NT2/D1 (cell line): ENCODE data around the gene MYBPH.

Source experiments
- DNase-seq: peaks from one replicate; pipeline ENCODE4 v3.0.0-alpha.2; 2011; ENCODE audit warnings: low read depth, low spot score
- H3K27me3 ChIP-seq: 2 replicates; pipeline ENCODE4 v1.6.0; 2011; ENCODE audit warnings: mild to moderate bottlenecking; ENCODE audit not compliant: insufficient read length, insufficient read depth
- H3K36me3 ChIP-seq: 2 replicates; pipeline ENCODE4 v1.6.1; 2011; ENCODE audit warnings: mild to moderate bottlenecking, low read length, mixed read lengths; ENCODE audit not compliant: insufficient read depth, insufficient read length
- H3K4me1 ChIP-seq: 2 replicates; pipeline ENCODE4 v1.5.1; 2011; ENCODE audit not compliant: insufficient read depth, insufficient read length
- H3K4me3 ChIP-seq: 2 replicates; pipeline ENCODE4 v1.5.1; 2011; ENCODE audit warnings: low read depth; ENCODE audit not compliant: insufficient read length
- H3K9ac ChIP-seq: 2 replicates; pipeline ENCODE4 v1.6.0; 2011; ENCODE audit warnings: low read depth; ENCODE audit not compliant: insufficient read length
- H3K9me3 ChIP-seq: 2 replicates; pipeline ENCODE4 v1.5.1; 2011; ENCODE audit warnings: mild to moderate bottlenecking, low read length; ENCODE audit not compliant: insufficient read depth
- SUZ12 ChIP-seq: IDR thresholded peaks from 2 replicates; pipeline ENCODE4 v1.6.1; 2011; ENCODE audit not compliant: insufficient read length, insufficient read depth; ENCODE audit errors: extremely low read depth
- YY1 ChIP-seq: IDR thresholded peaks from 2 replicates; pipeline ENCODE4 v1.6.1; 2011; ENCODE audit not compliant: insufficient read length, insufficient read depth
- ZNF274 ChIP-seq: IDR thresholded peaks from 2 replicates; pipeline ENCODE4 v1.6.1; 2011; ENCODE audit warnings: mild to moderate bottlenecking, low read depth, low read length

Gene MYBPH

DNA sequence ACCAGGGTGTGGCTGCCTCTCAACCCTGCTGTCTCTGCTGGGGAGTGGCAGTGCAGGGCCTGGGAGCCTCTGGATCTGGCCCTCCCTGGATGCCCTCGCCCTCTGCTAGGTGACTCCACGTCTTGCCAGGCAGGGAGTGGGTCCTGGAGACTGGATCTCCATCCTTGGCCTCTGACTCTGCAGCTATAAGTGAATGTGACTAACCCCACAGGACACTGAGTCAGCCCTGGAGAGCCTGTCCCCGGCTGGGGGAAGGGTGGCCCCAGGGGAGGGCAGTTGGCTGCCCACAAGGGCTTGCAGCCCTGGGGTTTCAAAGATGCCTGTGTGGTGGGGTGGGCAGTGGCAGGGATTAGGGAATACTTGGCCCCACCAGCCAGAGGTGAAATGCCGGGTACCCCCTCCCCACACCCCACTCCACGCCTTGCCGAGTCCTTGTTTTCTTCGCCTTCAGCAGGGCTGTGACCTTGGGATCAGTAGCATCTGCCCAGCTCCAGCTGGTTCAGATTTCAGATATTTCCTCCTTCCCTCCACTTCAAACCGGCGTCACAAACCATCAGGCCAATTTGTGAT lies 1.9 kb upstream of the MYBPH start:
- no peak for TF ChIP-seq YY1
- no peak for TF ChIP-seq SUZ12
- no peak for TF ChIP-seq ZNF274
- Histone ChIP-seq H3K4me3 (no peak overlapping the region), H3K9me3 (no peaks in the 10 kb centered on the region), H3K27me3 (no peaks in the 10 kb centered on the region), H3K9ac (peak overlapping the region; percentile 57), H3K36me3 (no peaks in the 10 kb centered on the region), H3K4me1 (peaks cover 42% of the 10 kb centered on the region)
- DNase-seq, result no peak

DNA sequence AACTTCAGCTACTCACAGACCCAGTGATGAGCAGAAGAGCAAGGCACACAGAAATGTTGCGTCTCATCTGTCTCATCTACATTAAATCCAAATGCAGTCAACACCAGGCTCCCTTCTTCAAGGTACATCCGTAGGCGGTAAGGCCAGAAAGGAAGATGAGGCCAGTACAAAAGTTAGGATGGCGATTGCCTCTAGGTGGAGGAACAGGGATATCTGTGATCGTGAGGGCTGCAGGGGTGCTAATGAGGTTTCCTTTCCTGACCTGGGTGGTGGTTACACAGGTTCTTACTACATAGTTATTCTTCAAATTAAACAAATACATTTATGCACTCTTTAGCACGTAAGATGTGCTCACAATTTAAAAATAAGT lies 1.4 kb upstream of the MYBPH start:
- DNase-seq, result no peak
- peaks cover 42% of the 10 kb centered on the region for H3K4me1 ChIP-seq
- no peaks in the 10 kb centered on the region for H3K36me3 ChIP-seq
- peak overlapping the region; percentile 57 for H3K9ac ChIP-seq
- no peaks in the 10 kb centered on the region for H3K27me3 ChIP-seq
- TF ChIP-seq ZNF274, result no peak
- TF ChIP-seq SUZ12, result no peak
- TF ChIP-seq YY1, result no peak
- no peaks in the 10 kb centered on the region for H3K9me3 ChIP-seq
- H3K4me3 ChIP-seq, result no peak overlapping the region

DNA sequence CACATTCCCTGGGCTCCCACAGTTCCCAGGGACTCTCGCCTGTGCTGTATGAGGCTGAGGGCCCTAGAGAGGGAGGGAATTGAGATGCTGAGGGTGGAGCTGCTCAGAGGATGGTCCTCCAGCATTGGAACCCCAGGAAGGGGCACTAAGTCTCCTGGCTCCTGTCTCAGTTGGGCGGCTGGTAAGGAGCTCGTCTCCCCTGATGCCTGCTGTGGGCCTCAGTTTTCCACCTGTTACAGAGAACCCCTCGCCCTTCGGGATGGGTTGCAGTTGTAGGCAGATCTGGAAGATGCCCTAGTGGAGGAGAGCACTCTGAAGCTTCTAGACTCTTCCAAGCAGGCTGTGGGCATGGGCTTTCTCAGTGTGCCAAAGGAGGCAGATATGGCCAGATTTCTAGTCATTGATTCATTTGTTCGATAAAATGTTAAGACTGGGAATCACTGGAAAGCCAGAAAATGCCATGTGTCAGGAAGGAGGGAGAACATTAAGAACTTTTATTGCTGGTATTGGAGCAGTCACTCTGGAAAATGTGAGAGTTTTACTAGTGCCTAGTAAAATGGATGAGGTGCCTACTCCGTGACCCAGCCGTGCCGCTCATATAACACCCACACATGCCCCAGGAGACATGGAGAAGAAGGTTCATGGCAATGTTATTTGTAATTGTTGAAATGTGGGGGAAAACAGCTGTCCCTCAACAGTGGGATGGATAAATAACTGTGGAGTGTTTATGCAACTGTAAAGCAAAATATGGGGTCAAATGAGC lies 828 bp upstream of the MYBPH start:
- no peak for TF ChIP-seq SUZ12
- no peak for TF ChIP-seq ZNF274
- TF ChIP-seq YY1, result no peak
- Histone ChIP-seq H3K9me3 (no peaks in the 10 kb centered on the region), H3K27me3 (no peaks in the 10 kb centered on the region), H3K4me1 (peaks cover 42% of the 10 kb centered on the region), H3K9ac (no peak overlapping the region), H3K36me3 (no peaks in the 10 kb centered on the region), H3K4me3 (no peak overlapping the region)
- no peak for DNase-seq

DNA sequence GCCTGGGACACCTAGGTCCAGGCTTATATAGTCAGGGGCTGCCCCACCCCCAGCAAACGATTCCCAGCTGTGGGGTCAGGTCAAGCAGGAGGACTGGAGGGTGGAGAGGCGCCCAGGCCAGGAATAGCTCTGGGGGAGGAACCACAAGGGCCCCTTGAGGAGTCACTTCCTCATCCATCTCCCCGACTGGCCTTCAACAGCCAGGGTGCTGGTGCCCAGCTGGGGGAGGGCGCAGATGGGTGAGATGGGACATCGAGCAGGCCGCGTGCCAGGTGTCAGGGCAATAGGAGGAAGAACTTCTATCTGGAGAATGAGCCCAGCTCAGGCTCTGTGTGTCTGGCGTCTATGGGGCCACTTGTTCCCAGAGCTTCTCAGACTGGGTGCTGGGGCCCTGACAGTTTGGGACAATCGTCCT lies 208 bp upstream of the MYBPH start:
- no peak overlapping the region for H3K4me3 ChIP-seq
- H3K9me3 ChIP-seq, result no peaks in the 10 kb centered on the region
- H3K27me3 ChIP-seq, result no peaks in the 10 kb centered on the region
- no peak overlapping the region for H3K9ac ChIP-seq
- no peaks in the 10 kb centered on the region for H3K36me3 ChIP-seq
- TF ChIP-seq SUZ12, result no peak
- peaks cover 42% of the 10 kb centered on the region for H3K4me1 ChIP-seq
- no peak for DNase-seq

DNA sequence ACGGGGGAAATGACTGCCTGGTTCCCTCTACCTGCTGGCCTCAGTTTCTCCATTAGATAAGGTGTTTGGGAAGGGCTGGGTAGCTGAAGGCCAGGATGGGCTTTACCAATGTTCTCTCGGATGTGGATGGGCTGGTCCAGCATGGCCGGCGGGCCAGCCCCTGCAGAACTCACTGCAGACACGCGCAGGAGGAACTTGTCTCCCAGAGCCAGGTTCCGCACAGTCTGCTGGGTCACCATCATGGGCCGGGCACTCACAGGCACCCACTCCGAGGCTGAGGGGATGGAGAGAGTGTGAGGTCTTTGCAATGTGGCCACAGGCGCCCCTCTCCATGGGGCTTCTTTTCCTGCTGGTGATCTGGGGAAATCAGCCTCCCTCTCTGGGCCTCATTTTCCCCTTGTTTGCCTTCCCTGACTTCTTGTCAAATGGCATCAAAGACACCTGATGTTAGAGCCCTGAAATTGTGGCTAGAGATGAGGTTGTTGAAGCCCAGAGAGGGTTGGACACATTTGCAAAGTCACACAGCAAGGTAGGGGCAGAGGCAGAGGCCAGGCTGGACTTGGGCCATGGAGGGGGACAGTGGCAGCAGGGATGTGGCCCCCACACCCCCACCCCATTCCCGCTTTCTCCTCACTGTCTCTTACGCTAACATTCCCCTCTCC lies 1.2 kb downstream of the MYBPH start:
- no peak for DNase-seq
- Histone ChIP-seq H3K9ac (no peak overlapping the region), H3K4me1 (peaks cover 40% of the 10 kb centered on the region), H3K4me3 (no peak overlapping the region), H3K9me3 (no peaks in the 10 kb centered on the region), H3K27me3 (no peaks in the 10 kb centered on the region), H3K36me3 (peaks cover 4% of the 10 kb centered on the region)
- TF ChIP-seq ZNF274 (no peak), YY1 (no peak), SUZ12 (no peak)

DNA sequence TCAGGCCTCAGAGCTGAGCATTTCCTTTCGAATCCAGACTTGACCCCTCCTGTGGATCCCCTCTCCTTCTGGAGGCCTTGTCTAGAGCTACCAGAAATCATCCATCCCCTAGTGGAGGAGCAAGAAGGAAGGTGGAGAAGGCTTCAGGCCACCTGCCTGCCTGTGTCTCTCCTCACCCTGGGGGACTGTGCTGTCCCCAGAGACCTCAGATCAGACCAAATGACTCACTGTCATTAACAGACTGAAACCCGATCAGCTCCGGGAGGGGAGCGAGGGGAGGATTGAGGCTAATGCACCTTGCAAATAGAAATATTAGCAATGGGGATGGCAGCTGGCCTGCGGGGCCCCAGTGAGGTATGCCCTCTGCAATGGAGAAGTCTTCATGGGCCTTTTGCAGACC lies 2.1 kb downstream of the MYBPH start:
- H3K27me3 ChIP-seq, result no peaks in the 10 kb centered on the region
- no peak overlapping the region for H3K9ac ChIP-seq
- H3K36me3 ChIP-seq, result peaks cover 7% of the 10 kb centered on the region
- DNase-seq, result no peak
- H3K4me3 ChIP-seq, result no peak overlapping the region
- no peaks in the 10 kb centered on the region for H3K9me3 ChIP-seq
- no peak for TF ChIP-seq ZNF274
- peaks cover 31% of the 10 kb centered on the region for H3K4me1 ChIP-seq

DNA sequence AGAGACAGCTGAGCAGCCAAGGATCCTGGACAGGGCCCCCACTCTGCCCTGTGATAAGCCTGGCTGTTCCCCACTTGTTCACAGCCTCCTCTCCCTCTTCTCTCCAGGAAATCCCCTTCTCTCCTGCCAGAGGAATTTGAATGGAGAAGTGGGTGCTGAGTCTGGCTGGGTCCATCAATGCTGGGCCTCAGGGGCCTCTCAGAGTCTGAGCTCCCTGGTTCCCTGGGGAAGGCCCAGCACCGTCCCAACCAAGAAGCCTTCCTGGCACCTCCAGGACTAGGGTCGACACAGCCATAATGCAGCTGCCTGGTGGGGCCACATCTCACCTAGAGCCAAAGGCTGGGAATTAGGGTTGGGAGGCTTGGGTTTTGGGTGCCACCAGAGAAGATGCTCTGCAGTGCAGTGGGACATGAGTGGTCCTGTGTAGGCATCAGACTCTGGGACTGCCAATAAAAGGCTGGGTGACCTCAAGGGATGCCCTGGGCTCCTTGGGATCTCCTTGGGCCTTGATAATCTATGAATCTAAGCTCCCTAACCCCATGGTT lies 2.5 kb downstream of the MYBPH start:
- H3K36me3 ChIP-seq, result peaks cover 12% of the 10 kb centered on the region
- no peak overlapping the region for H3K4me3 ChIP-seq
- H3K9ac ChIP-seq, result peak overlapping the region; percentile 27
- H3K4me1 ChIP-seq, result peaks cover 30% of the 10 kb centered on the region
- no peaks in the 10 kb centered on the region for H3K9me3 ChIP-seq
- no peak for DNase-seq
- TF ChIP-seq SUZ12 (no peak), YY1 (no peak), ZNF274 (no peak)
- no peaks in the 10 kb centered on the region for H3K27me3 ChIP-seq
